Transverse colon (tissue), 4 donors: ENCODE measurements around the gene GALNT5. TPM values are rescaled to one million over a fixed set of nuclear protein-coding genes. Genes with fewer than 3 reads are reported as not detected.

Experiments used
- DNase-seq: peaks from one replicate; pipeline ENCODE4 v3.0.0-alpha.2; 2019
- H3K27ac ChIP-seq, 4 donors: fragments of 200-600 bp; sonication (generic); 2 replicates each; pipeline ENCODE4 v1.5.1; 2016 to 2018; ENCODE audit warnings: inconsistent platforms in 4 of 4
- H3K27me3 ChIP-seq: fragments of 200-600 bp; sonication (generic); 2 replicates; pipeline ENCODE4 v1.5.1; 2017; ENCODE audit warnings: inconsistent platforms
- H3K36me3 ChIP-seq, 4 donors: fragments of 200-600 bp; sonication (generic); 2 replicates each; pipeline ENCODE4 v1.5.1; 2017 to 2019; ENCODE audit warnings: inconsistent platforms in 4 of 4
- H3K4me1 ChIP-seq, 4 donors: fragments of 200-600 bp; sonication (generic); 2 replicates each; pipeline ENCODE4 v1.5.1; 2017 to 2020; ENCODE audit warnings: inconsistent platforms in 4 of 4
- H3K4me3 ChIP-seq, 4 donors: fragments of 200-600 bp; sonication (generic); 1 replicate in 1 of 4; 2 replicates in 3 of 4; pipeline versions ENCODE4 v1.5.1 to v1.6.1; 2017 to 2019; ENCODE audit warnings: inconsistent platforms in 4 of 4
- H3K9me3 ChIP-seq, 2 donors: fragments of 200-600 bp; sonication (generic); 2 replicates each; pipeline ENCODE4 v1.5.1; 2017 to 2019; ENCODE audit warnings: inconsistent platforms in 2 of 2
- CTCF ChIP-seq, 5 experiments: fragments of 200-600 bp in 3 of 5; fragments of 450-650 bp in 2 of 5; sonication (generic) in 3 of 5; IDR thresholded peaks; 1 replicate in 2 of 5; 2 replicates in 3 of 5; pipeline ENCODE4 v1.5.1; 2016 to 2017; ENCODE audit warnings: antibody characterized with exemption in 5 of 5, inconsistent platforms in 3 of 5, mild to moderate bottlenecking in 2 of 5, moderate library complexity in 1 of 5
- EP300 ChIP-seq: sonication (generic); formaldehyde crosslinking; IDR thresholded peaks from one replicate; pipeline ENCODE4 v1.6.1; 2017; ENCODE audit warnings: antibody characterized with exemption, low read depth
- POLR2A ChIP-seq: fragments of 450-650 bp; IDR thresholded peaks from one replicate; pipeline ENCODE4 v1.6.1; 2016; ENCODE audit warnings: antibody characterized with exemption, mild to moderate bottlenecking, moderate library complexity
- POLR2AphosphoS5 ChIP-seq, 3 donors: sonication (generic); formaldehyde crosslinking; IDR thresholded peaks; one replicate each; pipeline ENCODE4 v1.6.1; 2016; ENCODE audit warnings: antibody characterized with exemption in 3 of 3
- WGBS, 2 donors: methylation state at CpG; one replicate each; pipeline ENCODE4 v1.1.5; 2018; ENCODE audit warnings: low coverage in 1 of 2; 5-methylcytosine and 5-hydroxymethylcytosine counted together
- in situ Hi-C, 4 donors: fragments of 200-750 bp; cut with MboI; loops; one replicate each; pipeline versions ENCODE4 v1.15.0 to v1.15.1; 2017; ENCODE audit warnings: low sequenced_read_pairs in 3 of 4, low pct_ligation_motif_present in 1 of 4, low pct_unique_long_range_greater_than_20kb in 1 of 4
- intact Hi-C: fragments of 100-400 bp; cut with DNase I; formaldehyde crosslinking; loops from one replicate; pipeline ENCODE4 v1.15.1; 2023; ENCODE audit warnings: low total_unique reads
- total RNA-seq, 4 donors: library from RNA; depleted of rRNA; stranded (reverse); fragments of >200 nt; gene quantifications; one replicate each; pipeline ENCODE4 v1.1.0, GENCODE V29; 2016

Gene GALNT5
- total RNA-seq, 4 donors from 2014 or later, result 7.5 to 34.0 (median 14.0) TPM

DNA sequence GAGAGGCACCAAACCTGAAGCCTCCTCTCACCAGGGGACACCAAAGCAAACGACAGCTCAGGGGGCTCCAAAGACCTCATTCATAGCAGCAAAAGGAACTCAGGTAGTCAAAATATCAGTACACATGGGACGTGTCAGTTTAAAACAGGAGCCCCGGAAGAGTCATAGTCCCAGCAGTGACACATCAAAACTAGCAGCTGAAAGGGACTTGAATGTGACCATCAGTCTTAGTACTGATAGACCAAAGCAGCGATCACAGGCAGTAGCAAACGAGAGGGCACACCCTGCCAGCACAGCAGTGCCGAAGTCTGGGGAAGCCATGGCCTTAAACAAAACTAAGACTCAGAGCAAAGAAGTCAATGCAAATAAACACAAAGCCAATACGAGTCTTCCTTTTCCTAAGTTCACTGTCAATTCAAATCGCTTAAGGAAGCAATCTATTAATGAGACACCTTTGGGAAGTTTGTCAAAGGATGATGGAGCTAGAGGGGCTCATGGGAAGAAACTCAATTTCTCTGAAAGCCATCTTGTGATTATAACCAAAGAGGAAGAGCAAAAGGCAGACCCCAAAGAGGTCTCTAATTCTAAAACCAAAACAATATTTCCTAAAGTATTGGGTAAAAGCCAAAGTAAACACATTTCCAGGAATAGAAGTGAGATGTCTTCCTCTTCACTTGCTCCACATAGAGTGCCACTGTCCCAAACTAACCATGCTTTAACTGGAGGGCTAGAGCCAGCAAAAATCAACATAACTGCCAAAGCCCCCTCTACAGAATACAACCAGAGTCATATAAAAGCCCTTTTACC lies 1.2 kb downstream of the GALNT5 start:
- H3K27me3 ChIP-seq, result no peaks in the 10 kb centered on the region
- peaks cover 10 to 55% (median 25%) of the 10 kb centered on the region in 4 donors for H3K4me1 ChIP-seq
- H3K4me3 ChIP-seq, result peak overlapping the region in 3 of 4 donors; percentile 31 to 46 (median 39)
- no peaks in the 10 kb centered on the region for H3K9me3 ChIP-seq
- no peaks in the 10 kb centered on the region for H3K36me3 ChIP-seq
- 45 to 64% methylated on average over 3 to 8 of the region's 8 CpGs for WGBS, 2 donors
- peak overlapping the region; percentile 55 to 86 (median 82) for H3K27ac ChIP-seq
- intact Hi-C loops (no loop called here), in situ Hi-C loops (no loop called here)
- TF ChIP-seq POLR2A (peak; percentile 38), EP300 (no peak), CTCF (IDR thresholded peaks at IDR 0.05) (no peak), POLR2AphosphoS5 (IDR thresholded peaks at IDR 0.05) (peak in 1 of 3 donors; percentile 48)
- peak; percentile 43 for DNase-seq

- H3K4me3 ChIP-seq, result peak overlapping the region in 2 of 4 donors; percentile 39 to 46
- 86 to 99% methylated on average over 2 of the region's 2 CpGs for WGBS, 2 donors
- intact Hi-C loops, result no loop called here
- no peaks in the 10 kb centered on the region for H3K36me3 ChIP-seq
- peaks cover 10 to 60% (median 29%) of the 10 kb centered on the region in 4 donors for H3K4me1 ChIP-seq
- no peak for DNase-seq
- in situ Hi-C loops, result no loop called here
- TF ChIP-seq EP300, result no peak
- no peak for TF ChIP-seq POLR2A
- no peak for TF ChIP-seq POLR2AphosphoS5 (IDR thresholded peaks at IDR 0.05)
- no peak for TF ChIP-seq CTCF (IDR thresholded peaks at IDR 0.05)
- H3K9me3 ChIP-seq, result no peaks in the 10 kb centered on the region
- no peaks in the 10 kb centered on the region for H3K27me3 ChIP-seq
- peak overlapping the region; percentile 55 to 86 (median 82) for H3K27ac ChIP-seq
Measured at GRCh38 chr2:157259386-157259785, 1.9 kb downstream of the GALNT5 start.

GRCh38 chr2:157259960-157260359 lies 2.5 kb downstream of the GALNT5 start:
- H3K9me3 ChIP-seq, result no peaks in the 10 kb centered on the region
- in situ Hi-C loops, result no loop called here
- TF ChIP-seq POLR2A (no peak), EP300 (no peak), POLR2AphosphoS5 (IDR thresholded peaks at IDR 0.05) (no peak), CTCF (IDR thresholded peaks at IDR 0.05) (no peak)
- H3K4me3 ChIP-seq, result peak overlapping the region in 2 of 4 donors; percentile 7 to 46
- peak overlapping the region; percentile 79 to 86 (median 83) for H3K27ac ChIP-seq
- H3K4me1 ChIP-seq, result peaks cover 10 to 60% (median 29%) of the 10 kb centered on the region in 4 donors
- DNase-seq, result no peak
- no peaks in the 10 kb centered on the region for H3K36me3 ChIP-seq
- intact Hi-C loops, result no loop called here
- no peaks in the 10 kb centered on the region for H3K27me3 ChIP-seq
- WGBS, 2 donors, result 86 to 93% methylated on average over 2 of the region's 2 CpGs

GRCh38 chr2:157260533-157261198 lies 3.2 kb downstream of the GALNT5 start:
- Histone ChIP-seq H3K27ac (peak overlapping the region; percentile 79 to 86 (median 83)), H3K27me3 (no peaks in the 10 kb centered on the region), H3K36me3 (no peaks in the 10 kb centered on the region), H3K9me3 (no peaks in the 10 kb centered on the region), H3K4me1 (peaks cover 10 to 60% (median 29%) of the 10 kb centered on the region in 4 donors), H3K4me3 (peak overlapping the region in 2 of 4 donors; percentile 2 to 46)
- in situ Hi-C loops (no loop called here), intact Hi-C loops (no loop called here)
- 37 to 70% methylated on average over 2 to 4 of the region's 4 CpGs for WGBS, 2 donors
- TF ChIP-seq CTCF (IDR thresholded peaks at IDR 0.05), result no peak
- no peak for TF ChIP-seq EP300
- no peak for TF ChIP-seq POLR2AphosphoS5 (IDR thresholded peaks at IDR 0.05)
- TF ChIP-seq POLR2A, result no peak
- DNase-seq, result no peak
